OCI-LY1 (cell line): ENCODE data around the gene ARPP21.

Experiments used
- CTCF ChIP-seq: fragments of 200-600 bp; sonication (generic), shearing (Covaris generic); IDR thresholded peaks from 2 replicates; pipeline ENCODE4 v1.5.1; 2017; ENCODE audit warnings: mild to moderate bottlenecking, antibody characterized with exemption, low read length, moderate library complexity, mixed read lengths
- EZH2 ChIP-seq: fragments of 200-600 bp; sonication (generic), shearing (Covaris generic); IDR thresholded peaks from 2 replicates; pipeline ENCODE4 v1.8.0; 2017; ENCODE audit warnings: borderline replicate concordance, mixed run types, mild to moderate bottlenecking, antibody characterized with exemption, low read length, moderate library complexity, mixed read lengths

GRCh38 chr3:35649405-35649804 is 10.1 kb downstream of the ARPP21 start:
- TF ChIP-seq CTCF (no peak), EZH2 (no peak)
